ENCODE data around the gene IPO4. TPM values are rescaled to one million over a fixed set of nuclear protein-coding genes. Genes with fewer than 3 reads are reported as not detected.

IPO4 gene
- total and polyA plus RNA-seq, 9 of the 15 experiments (the other 6 are each of a cell fraction or from before 2014, with no cell fraction given): 7.3 to 122 (median 31.8) TPM

GRCh38 chr14:24212924-24213865, 24.6 kb upstream of the IPO4 start, which contains the start of gene CHMP4A (continued):
- TF ChIP-seq ZNF644 (tag; IDR thresholded peaks at IDR 0.05; ENCODE audit: low read depth) (no peak), CEBPZ (IDR thresholded peaks at IDR 0.05; ENCODE audit: borderline replicate concordance, low read depth, low read length) (no peak), NFE2 (IDR thresholded peaks at IDR 0.05; ENCODE audit: low read depth) (no peak), EP400 (IDR thresholded peaks at IDR 0.05) (peak; percentile 91), HCFC1 (IDR thresholded peaks at IDR 0.05; ENCODE audit: low read depth, low read length) (peak; percentile 77), ZNF696 (CRISPR knock-in tag; conservative IDR thresholded peaks at IDR 0.05) (no peak), MTA3 (IDR thresholded peaks at IDR 0.05; ENCODE audit: borderline replicate concordance) (0 out of 2 replicates have a peak, but pooled peaks have one; percentile 75), NFXL1 (CRISPR knock-in tag; IDR thresholded peaks at IDR 0.05) (no peak), EWSR1 (IDR thresholded peaks at IDR 0.05; ENCODE audit: borderline replicate concordance, low read depth, partially characterized antibody) (no peak), BRF1 (IDR thresholded peaks at IDR 0.05; ENCODE audit: borderline replicate concordance, extremely low read depth, insufficient read length) (no peak), MLLT1 (IDR thresholded peaks at IDR 0.05) (peak; percentile 14 to 76; a peak in 2 of 4 replicates), MAFK (IDR thresholded peaks at IDR 0.05; ENCODE audit: low read length) (peak; percentile 8; the same call in 1 of the 2 replicates), DLX4 (CRISPR knock-in tag; IDR thresholded peaks at IDR 0.05) (no peak), E2F4 (CRISPR knock-in tag; IDR thresholded peaks at IDR 0.05; ENCODE audit: low read depth) (no peak), MBD1 (CRISPR knock-in tag; IDR thresholded peaks at IDR 0.05) (no peak), NFRKB (IDR thresholded peaks at IDR 0.05; ENCODE audit: low read depth) (peak; percentile 90), TSC22D4 (tag; IDR thresholded peaks at IDR 0.05) (no peak), GTF2F1 (IDR thresholded peaks at IDR 0.05; ENCODE audit: low read depth, low read length) (no peak; the same call in 1 of the 2 replicates), NCOR1 (IDR thresholded peaks at IDR 0.05) (peak; percentile 61), RFX7 (CRISPR knock-in tag; IDR thresholded peaks at IDR 0.05) (no peak)
